Measurements from ENCODE around the gene FHIT.

FHIT gene

DNA sequence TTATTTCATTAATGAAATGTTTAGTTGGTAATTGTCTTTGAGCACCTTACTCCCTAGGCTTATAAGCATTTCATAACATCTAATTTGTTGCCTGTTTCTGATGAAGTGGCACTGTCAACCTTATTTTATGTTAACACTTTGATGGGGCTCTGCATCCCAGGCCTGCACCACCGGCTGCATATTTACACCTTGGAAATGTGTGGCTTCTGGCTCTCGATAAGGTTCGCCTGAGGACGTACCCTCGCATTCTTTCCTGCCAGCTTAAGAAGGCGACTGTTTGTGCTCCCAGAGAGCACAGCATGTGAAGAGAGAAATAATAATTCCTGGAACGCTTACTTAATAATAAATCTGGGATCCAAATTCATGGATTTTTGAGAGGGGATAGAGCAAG lies 1438.1 kb downstream of the FHIT start:
- TF ChIP-seq, protein P1, sequence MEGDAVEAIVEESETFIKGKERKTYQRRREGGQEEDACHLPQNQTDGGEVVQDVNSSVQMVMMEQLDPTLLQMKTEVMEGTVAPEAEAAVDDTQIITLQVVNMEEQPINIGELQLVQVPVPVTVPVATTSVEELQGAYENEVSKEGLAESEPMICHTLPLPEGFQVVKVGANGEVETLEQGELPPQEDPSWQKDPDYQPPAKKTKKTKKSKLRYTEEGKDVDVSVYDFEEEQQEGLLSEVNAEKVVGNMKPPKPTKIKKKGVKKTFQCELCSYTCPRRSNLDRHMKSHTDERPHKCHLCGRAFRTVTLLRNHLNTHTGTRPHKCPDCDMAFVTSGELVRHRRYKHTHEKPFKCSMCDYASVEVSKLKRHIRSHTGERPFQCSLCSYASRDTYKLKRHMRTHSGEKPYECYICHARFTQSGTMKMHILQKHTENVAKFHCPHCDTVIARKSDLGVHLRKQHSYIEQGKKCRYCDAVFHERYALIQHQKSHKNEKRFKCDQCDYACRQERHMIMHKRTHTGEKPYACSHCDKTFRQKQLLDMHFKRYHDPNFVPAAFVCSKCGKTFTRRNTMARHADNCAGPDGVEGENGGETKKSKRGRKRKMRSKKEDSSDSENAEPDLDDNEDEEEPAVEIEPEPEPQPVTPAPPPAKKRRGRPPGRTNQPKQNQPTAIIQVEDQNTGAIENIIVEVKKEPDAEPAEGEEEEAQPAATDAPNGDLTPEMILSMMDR (IDR thresholded peaks at IDR 0.05; ENCODE audit: unreplicated experiment in 3 of 3), result no peak
- peaks cover 86% of the 10 kb centered on the region for H3K4me1 Mint-ChIP-seq
- H3K27ac Mint-ChIP-seq, result peak overlapping the region; percentile 4 to 20 (median 9)
- no peaks in the 10 kb centered on the region for H3K36me3 Mint-ChIP-seq (ENCODE audit: low read depth)
- no peaks in the 10 kb centered on the region for H3K27me3 Mint-ChIP-seq (ENCODE audit: low read depth)
- H3K9me3 Mint-ChIP-seq, result no peaks in the 10 kb centered on the region
- H3K4me3 Mint-ChIP-seq, result peak overlapping the region in 2 of 3 experiments; percentile 2 to 5

DNA sequence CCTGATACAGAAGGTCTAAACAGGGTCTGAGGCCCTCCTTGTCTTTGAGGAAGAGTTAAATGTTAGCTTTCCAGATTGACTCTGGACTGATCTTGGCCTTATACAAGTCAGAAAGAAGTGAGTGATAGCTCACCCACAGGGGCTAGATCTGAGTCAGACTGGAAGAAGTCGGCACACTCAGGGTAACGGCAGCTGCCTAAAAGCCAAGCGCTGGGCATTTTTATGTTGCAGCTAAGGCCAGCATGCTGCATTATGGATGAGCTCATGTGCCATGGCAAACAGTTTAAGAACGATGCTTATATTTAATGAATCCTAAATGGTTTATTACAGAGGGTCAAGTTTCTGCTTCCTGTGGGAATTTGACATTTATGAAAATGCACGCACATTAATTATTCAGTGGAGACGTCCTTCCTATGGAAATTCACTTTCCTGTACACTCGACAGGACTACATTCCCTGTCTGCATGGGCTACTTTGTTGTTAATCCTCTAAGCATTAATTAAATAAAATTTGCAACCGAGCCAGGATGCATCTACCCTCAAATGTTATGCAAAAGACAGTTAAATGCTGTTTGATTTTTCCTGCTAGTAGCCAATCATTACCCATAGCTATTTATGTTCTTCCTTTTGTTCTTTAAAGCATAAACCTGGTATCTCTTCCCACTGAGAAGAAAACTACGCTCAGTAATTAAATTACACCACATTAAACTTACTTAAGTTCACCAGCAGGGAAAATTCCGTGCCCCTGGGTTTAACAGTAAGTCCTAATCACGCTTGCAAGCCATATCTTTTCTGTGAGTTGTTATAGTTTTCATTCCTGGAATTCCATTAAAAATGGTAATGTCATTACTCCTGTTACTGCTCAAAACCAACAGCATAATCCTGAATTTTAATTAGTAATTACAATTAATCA lies 1438.8 kb downstream of the FHIT start:
- Mint-ChIP-seq H3K9me3 (no peaks in the 10 kb centered on the region), H3K36me3 (ENCODE audit: low read depth) (no peaks in the 10 kb centered on the region), H3K4me3 (no peak overlapping the region), H3K4me1 (peaks cover 86% of the 10 kb centered on the region), H3K27me3 (ENCODE audit: low read depth) (no peaks in the 10 kb centered on the region), H3K27ac (peak overlapping the region; percentile 42 to 81 (median 57))
- TF ChIP-seq, protein P1 (IDR thresholded peaks at IDR 0.05; ENCODE audit: unreplicated experiment in 3 of 3), result peak in 1 of 3 experiments; percentile 18

DNA sequence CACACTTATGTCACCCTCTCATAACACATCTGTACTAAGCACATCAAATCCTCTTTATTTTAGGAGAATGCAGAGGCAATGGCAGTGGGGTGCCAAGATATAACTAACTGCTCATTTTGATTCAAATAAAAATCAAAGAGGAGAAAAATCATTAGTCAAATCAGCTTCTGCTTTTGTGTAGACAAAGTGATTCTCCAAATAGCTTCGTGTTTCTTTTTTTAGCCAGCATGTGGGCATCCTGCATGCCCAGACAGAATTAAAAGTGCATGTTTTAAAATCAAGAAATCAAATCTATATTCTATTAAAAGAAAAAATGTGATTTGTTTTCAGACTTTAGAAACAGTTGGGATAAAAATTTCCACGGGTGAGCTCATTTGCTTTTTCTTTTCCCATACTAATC lies 1440.1 kb downstream of the FHIT start:
- TF ChIP-seq, protein P1 (IDR thresholded peaks at IDR 0.05; ENCODE audit: unreplicated experiment in 3 of 3), result no peak
- H3K4me3 Mint-ChIP-seq, result no peak overlapping the region

DNA sequence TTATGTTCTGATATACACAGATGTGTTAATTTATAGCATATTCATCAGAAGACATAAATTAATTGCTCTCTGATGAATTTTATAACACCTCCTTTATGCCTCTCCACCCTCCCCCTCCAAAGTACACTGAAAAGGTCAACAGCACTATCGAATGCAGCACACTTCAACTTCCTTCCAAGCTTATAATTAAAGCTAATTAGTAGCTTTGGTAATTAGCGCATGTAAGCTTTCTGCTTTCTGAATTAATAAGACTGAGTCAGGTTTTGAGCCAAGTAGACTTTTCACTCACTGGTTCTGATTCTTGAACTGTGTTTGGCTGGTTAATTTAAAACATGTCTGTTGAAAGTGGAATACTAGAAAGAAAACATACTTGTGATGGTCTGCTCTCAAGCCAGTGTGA lies 1440.6 kb downstream of the FHIT start:
- H3K36me3 Mint-ChIP-seq (ENCODE audit: low read depth), result no peaks in the 10 kb centered on the region
- H3K9me3 Mint-ChIP-seq, result no peaks in the 10 kb centered on the region
- H3K27ac Mint-ChIP-seq, result peak overlapping the region in 2 of 3 experiments; percentile 28 to 44
- peaks cover 75% of the 10 kb centered on the region for H3K4me1 Mint-ChIP-seq
- TF ChIP-seq, protein P1 (IDR thresholded peaks at IDR 0.05; ENCODE audit: unreplicated experiment in 3 of 3), result no peak
- no peaks in the 10 kb centered on the region for H3K27me3 Mint-ChIP-seq (ENCODE audit: low read depth)
- H3K4me3 Mint-ChIP-seq, result no peak overlapping the region

More for the DNA sequence above, 1440.1 kb downstream of the FHIT start:
- H3K36me3 Mint-ChIP-seq (ENCODE audit: low read depth), result no peaks in the 10 kb centered on the region
- H3K27me3 Mint-ChIP-seq (ENCODE audit: low read depth), result no peaks in the 10 kb centered on the region
- H3K4me1 Mint-ChIP-seq, result peaks cover 75% of the 10 kb centered on the region
- H3K9me3 Mint-ChIP-seq, result no peaks in the 10 kb centered on the region
- H3K27ac Mint-ChIP-seq, result peak overlapping the region; percentile 42 to 81 (median 57)

DNA sequence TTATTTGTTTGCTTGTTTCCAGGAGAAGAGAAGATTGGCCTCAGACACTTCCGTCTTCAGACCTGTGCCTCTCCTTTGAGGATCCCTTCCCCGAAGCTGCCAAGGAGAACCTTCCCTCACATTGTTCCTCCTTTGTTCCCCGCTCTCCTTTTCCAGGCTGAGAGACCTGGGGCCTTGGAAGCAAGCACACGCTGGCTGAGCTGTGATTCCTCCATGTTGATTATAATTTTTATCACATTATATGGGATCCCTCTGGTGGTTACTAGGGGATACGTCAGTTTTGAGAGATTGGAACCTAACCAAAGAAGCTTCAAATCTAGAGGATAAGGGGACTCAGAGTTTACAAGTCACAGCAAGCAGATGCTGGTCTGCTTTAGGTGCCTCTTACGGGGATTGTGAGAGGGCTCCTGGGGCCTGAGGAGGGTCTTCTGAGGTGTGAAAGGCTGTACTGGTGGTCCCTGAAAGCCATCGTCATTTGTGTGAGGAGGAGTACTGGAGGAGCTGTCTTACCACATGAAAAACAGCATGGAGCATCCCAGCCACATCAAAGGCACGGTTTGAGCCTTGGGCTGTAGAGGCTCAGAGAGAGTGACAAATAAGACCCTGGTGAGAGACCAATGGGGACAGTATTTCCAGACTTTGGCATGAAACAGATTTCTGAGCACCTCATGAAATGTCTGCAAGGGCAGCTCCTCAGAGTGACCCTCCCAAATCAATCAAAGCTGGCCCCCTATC lies 1441.4 kb downstream of the FHIT start:
- Mint-ChIP-seq H3K9me3 (no peaks in the 10 kb centered on the region), H3K27ac (peak overlapping the region; percentile 73 to 84 (median 75)), H3K4me1 (peaks cover 71% of the 10 kb centered on the region), H3K4me3 (peak overlapping the region in 1 of 3 experiments; percentile 47), H3K27me3 (ENCODE audit: low read depth) (no peaks in the 10 kb centered on the region), H3K36me3 (ENCODE audit: low read depth) (no peaks in the 10 kb centered on the region)
- TF ChIP-seq, protein P1 (IDR thresholded peaks at IDR 0.05; ENCODE audit: unreplicated experiment in 3 of 3), result peak; percentile 31 to 42 (median 32)

Measured in nephron (organoid).